Keratinocyte (primary cell): Measurements from ENCODE around the gene CCNYL1.

ENCODE experiments used
- CTCF ChIP-seq, 3 experiments: IDR thresholded peaks in 1 of 3; conservative IDR thresholded peaks in 1 of 3; optimal IDR thresholded peaks in 1 of 3; 2 replicates in 2 of 3; 3 replicates in 1 of 3; pipeline versions ENCODE3 to v1.5.1; 2011; ENCODE audit warnings: low read length in 3 of 3, mild to moderate bottlenecking in 3 of 3, moderate library complexity in 2 of 3, control low read depth in 1 of 3, inconsistent platforms in 1 of 3; ENCODE audit not compliant: insufficient read depth in 2 of 3; ENCODE audit errors: extremely low read depth in 1 of 3
- EZH2 ChIP-seq: IDR thresholded peaks from one replicate; pipeline ENCODE4 v1.6.1; 2012; ENCODE audit warnings: inconsistent platforms, mild to moderate bottlenecking, low read length, moderate library complexity

GRCh38 chr2:207801259-207801658, 89.8 kb downstream of the CCNYL1 start:
- TF ChIP-seq CTCF (optimal IDR thresholded peaks at IDR 0.05 in 1 of 3, IDR thresholded peaks at IDR 0.05 in 1 of 3, conservative IDR thresholded peaks at IDR 0.05 in 1 of 3; ENCODE audit: extremely low read depth in 1 of 3, insufficient read depth in 2 of 3, low read length in 3 of 3) (no peak), EZH2 (no peak)
